Cardiac muscle cell (in vitro differentiated cells and primary cell): ENCODE results near the gene KCNJ5. TPM values are rescaled to one million over a fixed set of nuclear protein-coding genes. Genes with fewer than 3 reads are reported as not detected.
A peak's percentile ranks its signal among the peaks of the same experiment; 100 is the strongest.

Experiments used
- DNase-seq, 2 donors: peaks; one replicate each; pipeline versions ENCODE4 v3.0.0 to v3.0.0-alpha.2; 2010 to 2017; ENCODE audit warnings: low read depth in 1 of 2, low spot score in 1 of 2
- H3K27ac ChIP-seq: fragments of 200-600 bp; sonication (generic); 2 replicates; pipeline ENCODE4 v1.5.1; 2016
- H3K27me3 ChIP-seq: fragments of 200-600 bp; sonication (generic); 2 replicates; pipeline ENCODE4 v1.6.0; 2016; ENCODE audit warnings: control low read depth
- H3K36me3 ChIP-seq: fragments of 200-600 bp; sonication (generic); 2 replicates; pipeline ENCODE4 v1.5.1; 2016; ENCODE audit warnings: control low read depth
- H3K4me1 ChIP-seq: fragments of 200-600 bp; sonication (generic); 2 replicates; pipeline ENCODE4 v1.8.1; 2017; ENCODE audit warnings: low read depth, mild to moderate bottlenecking, mixed run types
- H3K4me3 ChIP-seq: fragments of 200-600 bp; sonication (generic); 2 replicates; pipeline ENCODE4 v1.5.1; 2016; ENCODE audit warnings: mild to moderate bottlenecking
- H3K9me3 ChIP-seq: fragments of 200-600 bp; sonication (generic); 2 replicates; pipeline ENCODE4 v1.5.1; 2017; ENCODE audit warnings: low read depth, mild to moderate bottlenecking, control low read depth
- CTCF ChIP-seq: IDR thresholded peaks from 2 replicates; pipeline ENCODE4 v1.5.1; 2012; ENCODE audit warnings: low read depth, mild to moderate bottlenecking, low read length
- polyA plus RNA-seq: library from polyadenylated mRNA; unstranded; fragments of >200 nt; fragmentation: Nextera tagmentation; extraction: Ambion mirVana; gene quantifications from 2 replicates; pipeline ENCODE4 v1.2.1, GENCODE V29; 2016
- total RNA-seq: library from RNA; depleted of rRNA; stranded (reverse); fragments of >200 nt; gene quantifications from 2 replicates; pipeline ENCODE4 v1.2.3, GENCODE V29; 2016

KCNJ5 gene
- total and polyA plus RNA-seq, 2 experiments from 2014 or later: 44.8 to 71.8 TPM

GRCh38 chr11:128934926-128935325 lies 43.8 kb downstream of the KCNJ5 start:
- Histone ChIP-seq H3K4me1 (peaks cover 54% of the 10 kb centered on the region), H3K9me3 (no peaks in the 10 kb centered on the region), H3K36me3 (no peaks in the 10 kb centered on the region), H3K27ac (no peak overlapping the region), H3K4me3 (no peak overlapping the region), H3K27me3 (no peaks in the 10 kb centered on the region)
- no peak for DNase-seq
- no peak for TF ChIP-seq CTCF

GRCh38 chr11:128936606-128937251 lies 45.6 kb downstream of the KCNJ5 start:
- H3K27ac ChIP-seq: peak overlapping the region; percentile 59
- H3K4me3 ChIP-seq: no peak overlapping the region
- peaks cover 45% of the 10 kb centered on the region for H3K4me1 ChIP-seq
- H3K27me3 ChIP-seq: no peaks in the 10 kb centered on the region
- TF ChIP-seq CTCF: no peak
- H3K36me3 ChIP-seq: no peaks in the 10 kb centered on the region
- peak in 1 of 2 donors; percentile 74 for DNase-seq
- no peaks in the 10 kb centered on the region for H3K9me3 ChIP-seq

GRCh38 chr11:128937480-128937879 lies 46.3 kb downstream of the KCNJ5 start:
- Histone ChIP-seq H3K9me3 (no peaks in the 10 kb centered on the region), H3K36me3 (no peaks in the 10 kb centered on the region), H3K4me1 (peaks cover 38% of the 10 kb centered on the region), H3K4me3 (no peak overlapping the region), H3K27me3 (no peaks in the 10 kb centered on the region), H3K27ac (peak overlapping the region; percentile 59)
- no peak for TF ChIP-seq CTCF
- no peak for DNase-seq

GRCh38 chr11:128938156-128938885 lies 47.2 kb downstream of the KCNJ5 start:
- no peaks in the 10 kb centered on the region for H3K9me3 ChIP-seq
- no peaks in the 10 kb centered on the region for H3K27me3 ChIP-seq
- no peak for DNase-seq
- H3K4me3 ChIP-seq: no peak overlapping the region
- no peak overlapping the region for H3K27ac ChIP-seq
- peaks cover 31% of the 10 kb centered on the region for H3K4me1 ChIP-seq
- TF ChIP-seq CTCF: no peak
- H3K36me3 ChIP-seq: no peaks in the 10 kb centered on the region

DNA sequence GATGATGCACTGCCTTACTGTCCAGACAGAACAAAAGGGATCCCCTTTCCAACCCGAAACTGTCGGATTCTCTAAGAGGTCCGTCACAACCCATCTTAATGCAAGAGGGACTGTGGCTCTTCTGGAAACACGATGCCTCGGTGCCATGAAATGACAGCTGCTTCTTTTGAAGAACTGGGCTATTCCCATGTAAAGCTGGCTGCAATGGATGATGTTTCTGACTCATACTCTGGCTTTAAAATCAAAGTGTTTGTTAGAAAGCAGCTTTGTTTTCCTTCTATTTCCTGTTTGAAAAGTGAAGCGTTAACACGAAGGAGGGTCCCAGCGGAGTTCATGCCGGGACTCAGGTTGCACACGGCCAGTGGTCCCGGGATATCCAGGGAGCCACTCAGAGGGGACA lies 48.4 kb downstream of the KCNJ5 start:
- Histone ChIP-seq H3K4me1 (peaks cover 18% of the 10 kb centered on the region), H3K27ac (no peak overlapping the region), H3K36me3 (no peaks in the 10 kb centered on the region), H3K27me3 (no peaks in the 10 kb centered on the region), H3K9me3 (no peaks in the 10 kb centered on the region), H3K4me3 (no peak overlapping the region)
- no peak for TF ChIP-seq CTCF
- DNase-seq: no peak
